Epidermal melanocyte (primary cell): Measurements from ENCODE around the gene APOBEC3H.

Experiments used
- DNase-seq: peaks from one replicate; pipeline ENCODE4 v3.0.0; 2011; ENCODE audit warnings: low spot score; ENCODE audit not compliant: insufficient read length

Gene APOBEC3H

DNA sequence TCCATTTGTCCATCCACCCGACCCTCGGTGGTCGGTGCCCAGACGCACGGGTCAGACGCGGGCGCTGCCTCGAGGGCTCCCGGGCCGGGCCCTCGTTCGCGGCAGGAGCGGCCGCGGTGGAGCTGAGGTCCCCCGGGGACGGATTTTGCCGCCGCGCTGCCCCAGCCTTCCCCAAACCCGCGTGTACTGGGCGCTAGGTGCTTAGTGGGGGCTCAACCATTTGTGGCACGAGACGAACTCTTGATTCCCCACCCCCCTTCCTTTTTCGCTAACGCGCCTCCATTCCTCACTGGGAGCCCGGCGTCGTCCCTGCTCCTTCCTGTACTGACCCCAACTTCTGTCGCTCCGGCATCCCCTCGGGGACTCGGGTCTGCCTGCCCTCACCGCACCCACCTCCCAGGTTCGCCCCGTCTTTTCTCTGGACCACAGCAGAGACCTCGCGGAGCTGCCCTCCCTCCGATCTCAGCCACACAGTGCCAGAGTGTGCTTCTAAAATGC is 56.2 kb downstream of the APOBEC3H start:
- DNase-seq: no peak
